SJCRH30 (cell line): ENCODE results near the gene SLC22A2. TPM values are rescaled to one million over a fixed set of nuclear protein-coding genes. Genes with fewer than 3 reads are reported as not detected.
A peak's percentile ranks its signal among the peaks of the same experiment; 100 is the strongest.

Source experiments
- DNase-seq, 2 experiments: peaks; one replicate each; pipeline ENCODE4 v3.0.0-alpha.2; 2015 to 2020
- H3K27ac ChIP-seq: fragments of 250-450 bp; sonication (Bioruptor Pico); 2 replicates; pipeline ENCODE4 v1.5.1; 2020; ENCODE audit warnings: mild to moderate bottlenecking, moderate library complexity
- H3K27me3 ChIP-seq: fragments of 250-450 bp; sonication (Bioruptor Pico); 2 replicates; pipeline ENCODE4 v1.5.1; 2020; ENCODE audit warnings: mild to moderate bottlenecking, moderate library complexity
- H3K36me3 ChIP-seq: fragments of 250-450 bp; sonication (Bioruptor Pico); 2 replicates; pipeline ENCODE4 v1.5.1; 2020; ENCODE audit warnings: mild to moderate bottlenecking, moderate library complexity
- H3K4me1 ChIP-seq: fragments of 250-450 bp; sonication (Bioruptor Pico); 2 replicates; pipeline ENCODE4 v1.5.1; 2020; ENCODE audit warnings: mild to moderate bottlenecking, moderate library complexity
- H3K4me3 ChIP-seq: fragments of 250-450 bp; sonication (Bioruptor Pico); 2 replicates; pipeline ENCODE4 v1.5.1; 2020; ENCODE audit warnings: mild to moderate bottlenecking, moderate library complexity
- H3K9me3 ChIP-seq: fragments of 250-450 bp; sonication (Bioruptor Pico); replicated peaks from 2 replicates; pipeline ENCODE4 v1.5.1; 2020; ENCODE audit warnings: mild to moderate bottlenecking, moderate library complexity
- total RNA-seq: library from RNA; depleted of rRNA; stranded (reverse); fragments of >200 nt; shearing (Covaris generic); gene quantifications from 2 replicates; pipeline ENCODE4 v1.2.3, GENCODE V29; 2014

The SLC22A2 gene
- total RNA-seq, 1 experiment from 2014 or later, result 0.02 TPM

DNA sequence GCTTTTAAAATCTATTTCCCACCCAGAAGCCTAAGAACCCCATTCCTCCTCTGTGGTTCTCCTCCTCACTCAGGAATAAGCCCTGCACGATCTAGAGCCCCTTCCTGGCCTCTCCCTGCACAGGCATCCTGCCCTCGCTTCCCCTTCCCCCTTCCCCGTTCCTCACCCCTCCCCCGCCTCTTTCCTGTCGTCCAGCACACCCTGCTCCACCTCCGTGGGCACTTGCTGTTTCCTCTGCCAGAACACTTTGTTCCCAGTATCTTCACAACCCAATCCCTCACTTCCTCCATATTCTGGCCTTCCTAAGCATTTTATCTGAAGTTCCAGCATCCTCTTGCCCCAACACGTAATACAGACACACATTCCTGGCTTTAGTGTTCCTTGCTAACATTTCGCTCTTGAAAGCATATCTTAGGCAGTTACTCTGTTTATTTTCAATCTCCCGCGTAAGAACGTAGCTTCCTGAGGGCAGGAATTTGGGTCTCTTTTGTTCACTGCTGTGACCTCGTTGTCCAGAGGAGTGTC lies 20.2 kb upstream of the SLC22A2 start:
- H3K27ac ChIP-seq, result no peak overlapping the region
- H3K27me3 ChIP-seq, result peaks cover 26% of the 10 kb centered on the region
- no peak for DNase-seq
- H3K9me3 ChIP-seq, result no peaks in the 10 kb centered on the region
- H3K36me3 ChIP-seq, result no peaks in the 10 kb centered on the region
- no peak overlapping the region for H3K4me3 ChIP-seq
- H3K4me1 ChIP-seq, result no peaks in the 10 kb centered on the region

GRCh38 chr6:160278311-160278710 lies 19.7 kb upstream of the SLC22A2 start:
- no peak for DNase-seq
- Histone ChIP-seq H3K4me3 (no peak overlapping the region), H3K36me3 (no peaks in the 10 kb centered on the region), H3K27me3 (peaks cover 24% of the 10 kb centered on the region), H3K4me1 (no peaks in the 10 kb centered on the region), H3K27ac (no peak overlapping the region), H3K9me3 (no peaks in the 10 kb centered on the region)

- no peak for DNase-seq
- Histone ChIP-seq H3K4me1 (no peaks in the 10 kb centered on the region), H3K27ac (no peak overlapping the region)
These were observed 18.9 kb upstream of the SLC22A2 start for GRCh38 chr6:160277546-160277945.

DNA sequence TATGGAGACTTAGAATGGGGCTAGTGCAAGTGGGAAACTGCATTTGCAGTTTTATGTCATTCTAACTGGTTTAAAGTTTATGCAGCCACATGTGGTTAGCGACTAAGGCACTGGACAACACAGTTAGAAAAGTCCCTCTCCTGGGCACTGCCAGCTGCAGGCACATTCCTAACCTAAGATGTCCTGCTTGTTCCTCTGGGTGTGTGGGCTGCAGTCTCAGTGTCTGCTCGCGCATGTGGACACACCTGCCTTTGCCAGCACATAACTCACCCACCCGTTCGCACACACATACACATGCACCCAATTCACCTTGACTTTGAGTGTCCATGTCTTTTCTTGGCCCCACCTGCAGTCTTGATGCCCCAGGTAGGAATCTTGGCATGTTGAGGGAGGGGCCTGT lies 18.5 kb upstream of the SLC22A2 start:
- no peak for DNase-seq
- Histone ChIP-seq H3K36me3 (no peaks in the 10 kb centered on the region), H3K27me3 (peaks cover 19% of the 10 kb centered on the region)

More at GRCh38 chr6:160277546-160277945, 18.9 kb upstream of the SLC22A2 start:
- Histone ChIP-seq H3K9me3 (no peaks in the 10 kb centered on the region), H3K27me3 (peaks cover 19% of the 10 kb centered on the region), H3K36me3 (no peaks in the 10 kb centered on the region), H3K4me3 (no peak overlapping the region)

GRCh38 chr6:160276126-160276525 lies 17.5 kb upstream of the SLC22A2 start:
- no peak for DNase-seq
- no peaks in the 10 kb centered on the region for H3K36me3 ChIP-seq

More for the DNA sequence above, 18.5 kb upstream of the SLC22A2 start:
- no peaks in the 10 kb centered on the region for H3K9me3 ChIP-seq
- H3K4me1 ChIP-seq, result no peaks in the 10 kb centered on the region
- H3K4me3 ChIP-seq, result no peak overlapping the region
- H3K27ac ChIP-seq, result no peak overlapping the region

DNA sequence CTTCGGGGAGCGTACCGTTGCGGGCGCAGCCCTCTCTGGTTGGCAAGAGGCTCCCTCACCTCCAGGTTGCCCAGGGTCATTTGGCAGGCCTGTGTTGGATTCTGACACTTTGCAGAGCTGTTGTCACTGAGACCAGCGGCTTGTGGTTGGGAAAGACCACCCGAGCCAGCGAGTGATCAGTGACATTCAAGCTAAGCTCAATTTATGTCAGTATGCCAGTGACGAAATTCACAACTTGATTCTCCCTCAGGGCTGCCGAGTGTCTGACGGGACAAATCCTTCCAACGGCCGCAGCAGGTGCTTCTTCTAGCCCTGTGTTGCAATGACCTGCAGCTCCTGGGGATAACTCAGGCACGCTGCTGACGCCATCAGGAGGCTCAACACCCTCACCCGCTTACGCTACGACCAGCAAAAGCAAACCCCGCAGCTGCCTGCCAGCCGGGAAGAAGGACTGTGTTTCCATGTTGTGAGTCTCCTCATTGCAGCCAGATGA lies 16.9 kb upstream of the SLC22A2 start:
- DNase-seq, result peak in 1 of 2 experiments; percentile 37
- Histone ChIP-seq H3K27ac (no peak overlapping the region), H3K4me1 (no peaks in the 10 kb centered on the region), H3K9me3 (no peaks in the 10 kb centered on the region), H3K27me3 (peaks cover 22% of the 10 kb centered on the region), H3K36me3 (no peaks in the 10 kb centered on the region), H3K4me3 (no peak overlapping the region)

More at GRCh38 chr6:160276126-160276525, 17.5 kb upstream of the SLC22A2 start:
- Histone ChIP-seq H3K27me3 (peaks cover 21% of the 10 kb centered on the region), H3K4me3 (no peak overlapping the region), H3K9me3 (no peaks in the 10 kb centered on the region), H3K27ac (no peak overlapping the region), H3K4me1 (no peaks in the 10 kb centered on the region)

GRCh38 chr6:160274871-160275510 lies 16.4 kb upstream of the SLC22A2 start:
- no peaks in the 10 kb centered on the region for H3K4me1 ChIP-seq
- H3K9me3 ChIP-seq, result no peaks in the 10 kb centered on the region
- no peak overlapping the region for H3K27ac ChIP-seq
- H3K27me3 ChIP-seq, result peaks cover 22% of the 10 kb centered on the region
- H3K36me3 ChIP-seq, result no peaks in the 10 kb centered on the region
- H3K4me3 ChIP-seq, result no peak overlapping the region
- no peak for DNase-seq

DNA sequence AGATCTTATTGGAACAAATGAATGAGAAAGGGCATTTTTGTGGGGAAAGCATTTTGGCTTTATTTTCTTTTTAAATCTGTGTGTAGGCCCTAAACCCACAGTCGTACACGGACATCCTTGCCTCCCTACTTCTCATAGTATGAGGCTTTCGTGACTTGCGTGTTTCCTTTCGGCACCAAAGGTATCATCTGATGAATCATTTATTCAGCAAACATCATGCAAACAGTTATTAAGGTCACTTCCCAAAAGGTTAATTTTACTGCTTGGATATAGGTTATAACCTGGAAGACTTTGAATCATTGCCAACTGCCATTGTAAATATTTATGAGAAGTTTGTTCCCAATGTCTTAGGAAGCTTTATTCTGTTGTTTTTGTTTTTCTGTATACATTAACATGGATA lies 15.1 kb upstream of the SLC22A2 start:
- Histone ChIP-seq H3K9me3 (no peaks in the 10 kb centered on the region), H3K27ac (no peak overlapping the region), H3K36me3 (no peaks in the 10 kb centered on the region), H3K27me3 (peaks cover 28% of the 10 kb centered on the region), H3K4me1 (no peaks in the 10 kb centered on the region), H3K4me3 (no peak overlapping the region)
- no peak for DNase-seq

DNA sequence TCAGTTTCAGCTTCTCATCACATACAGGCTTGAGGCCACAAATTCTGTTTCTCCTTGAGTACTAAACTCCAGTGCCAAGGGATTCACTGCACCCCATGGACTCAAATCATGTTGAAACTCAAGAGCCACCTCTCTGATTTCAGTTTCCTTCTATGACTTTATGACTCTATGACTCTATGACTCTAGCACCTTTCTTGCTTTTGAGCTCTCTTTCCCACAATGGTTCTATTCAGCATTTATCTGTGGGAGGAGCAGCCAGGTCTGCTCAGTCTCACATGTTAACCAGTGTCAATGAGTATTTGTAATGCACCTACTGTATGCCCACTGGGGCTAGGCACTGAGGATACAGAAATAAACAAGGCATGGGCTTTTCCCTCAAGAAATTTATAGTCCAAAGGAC lies 14.6 kb upstream of the SLC22A2 start:
- Histone ChIP-seq H3K27me3 (peaks cover 28% of the 10 kb centered on the region), H3K36me3 (no peaks in the 10 kb centered on the region), H3K27ac (no peak overlapping the region), H3K4me3 (no peak overlapping the region), H3K4me1 (no peaks in the 10 kb centered on the region), H3K9me3 (no peaks in the 10 kb centered on the region)
- DNase-seq, result no peak

DNA sequence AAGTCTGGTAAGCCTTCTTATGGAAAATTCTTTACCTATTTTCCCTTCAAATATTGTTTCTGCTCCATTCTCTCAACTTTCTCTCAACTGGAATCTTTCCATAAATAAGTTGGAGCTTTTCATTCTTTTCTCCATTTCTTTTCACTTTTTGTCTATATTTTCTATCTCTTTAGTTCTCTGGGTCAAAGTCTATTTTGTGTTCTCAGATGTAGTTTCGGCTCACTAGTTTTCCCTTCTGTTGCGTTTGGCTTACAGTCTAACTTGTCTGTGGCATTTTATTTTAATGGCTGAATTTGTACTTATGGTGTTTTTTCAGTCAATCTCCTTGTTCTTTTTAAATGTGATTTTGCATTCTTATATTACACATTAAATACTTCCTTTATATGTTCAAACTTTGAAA lies 14.1 kb upstream of the SLC22A2 start:
- no peaks in the 10 kb centered on the region for H3K9me3 ChIP-seq

DNA sequence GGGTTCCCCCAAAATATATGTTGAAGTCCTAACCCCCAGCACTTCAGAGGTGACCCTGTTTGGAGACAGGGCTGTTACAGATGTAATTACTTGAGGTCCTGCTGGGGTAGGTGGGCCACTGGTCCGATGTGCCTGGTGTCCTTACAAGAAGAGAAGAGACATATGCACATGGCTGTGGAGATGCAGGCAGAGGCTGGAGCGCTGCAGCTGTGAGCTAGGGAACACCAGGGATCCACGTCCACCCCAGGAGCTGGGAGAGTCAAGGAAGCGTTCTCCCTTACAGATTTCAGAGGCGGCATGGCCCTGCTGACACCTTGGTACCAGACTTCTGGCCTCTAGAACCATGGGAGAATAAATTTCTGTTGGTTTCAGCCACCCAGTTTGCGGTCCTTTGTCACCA lies 11.7 kb upstream of the SLC22A2 start:
- Histone ChIP-seq H3K9me3 (no peaks in the 10 kb centered on the region), H3K27ac (no peak overlapping the region), H3K27me3 (peaks cover 18% of the 10 kb centered on the region), H3K4me1 (no peaks in the 10 kb centered on the region), H3K4me3 (no peak overlapping the region), H3K36me3 (no peaks in the 10 kb centered on the region)
- no peak for DNase-seq

More for the DNA sequence above, 14.1 kb upstream of the SLC22A2 start:
- DNase-seq, result no peak
- Histone ChIP-seq H3K27ac (no peak overlapping the region), H3K4me3 (no peak overlapping the region), H3K27me3 (peaks cover 28% of the 10 kb centered on the region), H3K36me3 (no peaks in the 10 kb centered on the region), H3K4me1 (no peaks in the 10 kb centered on the region)

DNA sequence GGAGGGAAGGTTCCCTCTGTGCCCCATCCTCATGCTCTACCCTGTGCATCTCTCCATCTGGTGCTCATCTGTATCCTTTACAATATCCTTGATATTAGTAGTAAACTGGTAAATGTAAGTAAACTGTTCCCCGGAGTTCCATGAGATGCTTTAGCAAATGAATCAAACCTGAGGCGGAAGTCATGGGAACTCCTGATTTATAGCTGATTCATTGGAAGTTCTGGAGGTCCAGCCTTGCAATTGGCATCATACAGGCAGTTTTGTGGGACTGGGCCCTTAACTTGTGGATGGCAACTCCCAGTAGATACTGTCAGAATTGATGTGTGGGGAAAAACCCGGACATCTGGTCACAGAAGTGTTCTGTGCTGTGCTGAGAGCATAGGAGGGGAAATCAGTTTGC lies 11.2 kb upstream of the SLC22A2 start:
- Histone ChIP-seq H3K4me1 (no peaks in the 10 kb centered on the region), H3K27me3 (peaks cover 17% of the 10 kb centered on the region), H3K36me3 (no peaks in the 10 kb centered on the region), H3K9me3 (no peaks in the 10 kb centered on the region), H3K27ac (no peak overlapping the region), H3K4me3 (no peak overlapping the region)
- no peak for DNase-seq

GRCh38 chr6:160269023-160269521 lies 10.5 kb upstream of the SLC22A2 start:
- no peak for DNase-seq
- H3K27me3 ChIP-seq, result peaks cover 15% of the 10 kb centered on the region; the same call in 1 of the 2 replicates
- no peak overlapping the region for H3K27ac ChIP-seq
- H3K4me3 ChIP-seq, result no peak overlapping the region
- H3K4me1 ChIP-seq, result no peaks in the 10 kb centered on the region
- H3K36me3 ChIP-seq, result no peaks in the 10 kb centered on the region
- H3K9me3 ChIP-seq, result no peaks in the 10 kb centered on the region

DNA sequence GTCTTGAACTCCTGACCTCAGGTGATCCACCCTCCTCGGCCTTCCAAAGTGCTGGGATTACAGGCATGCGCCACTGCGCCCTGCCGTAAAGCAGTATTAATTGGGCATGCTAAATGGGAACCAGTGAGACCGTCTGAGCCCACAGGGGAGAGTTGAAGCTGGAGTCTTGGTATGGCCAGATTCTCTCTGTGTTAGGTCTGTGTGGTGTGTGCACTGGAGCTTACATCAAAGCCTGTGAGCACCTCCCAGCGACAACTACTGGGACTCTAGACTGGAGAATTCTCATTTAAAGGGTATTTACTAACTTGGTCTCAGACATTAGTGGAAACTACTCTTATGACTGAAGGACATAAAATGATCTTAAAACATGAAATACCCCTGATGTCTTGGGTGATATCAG lies 8.5 kb upstream of the SLC22A2 start:
- H3K4me1 ChIP-seq, result no peaks in the 10 kb centered on the region
- H3K36me3 ChIP-seq, result no peaks in the 10 kb centered on the region
- peaks cover 15% of the 10 kb centered on the region; the same call in 1 of the 2 replicates for H3K27me3 ChIP-seq
- H3K9me3 ChIP-seq, result no peaks in the 10 kb centered on the region
- no peak overlapping the region for H3K27ac ChIP-seq
- no peak for DNase-seq
- no peak overlapping the region for H3K4me3 ChIP-seq

GRCh38 chr6:160265869-160266476 lies 7.4 kb upstream of the SLC22A2 start:
- Histone ChIP-seq H3K9me3 (no peaks in the 10 kb centered on the region), H3K36me3 (no peaks in the 10 kb centered on the region), H3K4me1 (no peaks in the 10 kb centered on the region), H3K27me3 (peaks cover 11% of the 10 kb centered on the region; the same call in 1 of the 2 replicates), H3K4me3 (no peak overlapping the region), H3K27ac (no peak overlapping the region)
- DNase-seq, result no peak
